NCI-H446 (cell line): ENCODE data around the gene TCEAL7.
"Not testable (repeated sequence)": the region's sequence is repeated elsewhere in the genome, so short reads cannot be mapped to it uniquely, and the experiment has no call there.

Source experiments
- DNase-seq, 2 experiments: peaks; one replicate each; lab custom pipeline; 2025; lab: John Stamatoyannopoulos, UW

TCEAL7 gene, protein sequence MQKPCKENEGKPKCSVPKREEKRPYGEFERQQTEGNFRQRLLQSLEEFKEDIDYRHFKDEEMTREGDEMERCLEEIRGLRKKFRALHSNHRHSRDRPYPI

GRCh38 chrX:103329991-103330390, at the start of gene TCEAL7:
TSS of gene TCEAL7 (plus strand) at chrX:103330239. CDS start at chrX:103331404, 1,165 bp downstream.
- DNase-seq, result no peak

DNA sequence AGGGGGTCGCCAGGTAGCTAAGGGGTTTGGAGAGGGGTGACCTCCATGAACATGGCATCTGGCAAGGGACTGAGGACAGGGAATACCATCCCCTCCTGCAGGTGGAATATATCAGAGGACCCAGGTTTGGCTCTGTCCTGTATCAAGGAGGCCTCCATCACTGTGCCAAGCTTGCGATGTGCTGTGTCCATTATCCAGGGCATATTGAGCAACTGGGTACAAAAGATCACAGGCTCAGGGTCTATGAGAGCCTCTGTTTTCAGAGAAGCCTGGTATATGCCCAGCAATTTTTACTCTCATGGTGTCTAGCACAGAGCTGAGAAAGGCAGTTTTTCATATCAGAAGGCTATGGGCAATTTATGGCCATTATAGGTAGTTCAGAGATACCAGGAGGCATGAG, 36.9 kb upstream of the TCEAL7 start:
- no peak for DNase-seq

DNA sequence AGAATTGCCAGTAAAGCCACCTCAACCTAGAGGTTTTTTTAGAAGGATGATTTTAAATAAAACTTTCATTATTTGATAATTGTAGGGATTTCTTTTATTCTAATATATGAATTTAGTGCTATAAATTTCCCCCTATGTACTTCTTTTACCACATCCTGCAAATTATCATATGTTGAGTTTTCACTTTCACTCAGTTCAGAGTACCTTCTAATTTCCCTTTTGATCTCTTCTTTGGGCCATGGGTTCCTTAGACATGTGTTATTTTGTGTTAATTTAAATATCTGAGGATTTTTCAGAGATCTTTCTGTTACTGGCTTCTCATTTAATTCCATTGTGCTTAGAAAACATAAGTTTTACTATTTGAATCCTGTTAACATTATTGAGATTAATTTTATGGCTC, 25.3 kb upstream of the TCEAL7 start:
- no peak for DNase-seq

GRCh38 chrX:103305666-103306065, 24.4 kb upstream of the TCEAL7 start:
- not testable (repeated sequence) for DNase-seq

DNA sequence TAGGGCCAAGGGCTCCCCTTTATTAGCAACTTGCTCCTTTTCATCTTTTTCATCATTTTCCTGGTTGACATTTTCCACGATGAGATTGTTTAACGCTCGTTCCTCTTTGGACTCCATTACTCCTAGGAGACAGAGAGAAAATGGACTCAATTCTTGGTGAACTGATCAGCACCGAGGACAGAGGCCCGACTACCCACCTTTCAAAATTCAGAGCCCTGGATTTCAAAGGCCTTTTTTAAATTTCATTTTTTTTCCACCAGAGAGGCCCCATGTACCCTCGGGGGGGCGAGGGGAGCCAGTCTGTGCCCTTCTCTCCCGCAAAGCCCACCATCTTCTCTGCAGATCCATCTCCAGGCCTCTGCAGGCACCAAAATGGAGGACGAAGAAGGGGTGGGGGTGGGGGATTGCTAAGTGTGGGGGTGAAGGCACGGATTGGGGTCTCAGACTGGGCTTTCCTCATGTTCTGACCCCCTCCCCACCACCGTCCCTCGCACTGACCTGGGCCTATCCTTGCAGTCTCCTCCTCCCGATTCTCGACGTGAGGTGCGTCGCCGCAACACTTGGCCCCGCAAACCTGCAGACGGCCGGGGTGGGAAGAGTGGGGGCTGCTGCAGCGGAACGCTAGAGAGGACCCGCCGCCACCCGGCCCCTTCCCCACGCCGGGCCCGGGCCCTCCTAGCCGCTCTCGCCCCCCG, 20.0 kb upstream of the TCEAL7 start:
- no peak for DNase-seq

- DNase-seq, result peak in 1 of 2 experiments; percentile 35
Measured at GRCh38 chrX:103310555-103311398, 19.3 kb upstream of the TCEAL7 start, which contains the start of gene BEX2. TSS of gene BEX2 (minus strand) at chrX:103310990. CDS start at chrX:103309976, 1,014 bp downstream.

- DNase-seq, result no peak
Measured at GRCh38 chrX:103311399-103311780, 18.6 kb upstream of the TCEAL7 start.

DNA sequence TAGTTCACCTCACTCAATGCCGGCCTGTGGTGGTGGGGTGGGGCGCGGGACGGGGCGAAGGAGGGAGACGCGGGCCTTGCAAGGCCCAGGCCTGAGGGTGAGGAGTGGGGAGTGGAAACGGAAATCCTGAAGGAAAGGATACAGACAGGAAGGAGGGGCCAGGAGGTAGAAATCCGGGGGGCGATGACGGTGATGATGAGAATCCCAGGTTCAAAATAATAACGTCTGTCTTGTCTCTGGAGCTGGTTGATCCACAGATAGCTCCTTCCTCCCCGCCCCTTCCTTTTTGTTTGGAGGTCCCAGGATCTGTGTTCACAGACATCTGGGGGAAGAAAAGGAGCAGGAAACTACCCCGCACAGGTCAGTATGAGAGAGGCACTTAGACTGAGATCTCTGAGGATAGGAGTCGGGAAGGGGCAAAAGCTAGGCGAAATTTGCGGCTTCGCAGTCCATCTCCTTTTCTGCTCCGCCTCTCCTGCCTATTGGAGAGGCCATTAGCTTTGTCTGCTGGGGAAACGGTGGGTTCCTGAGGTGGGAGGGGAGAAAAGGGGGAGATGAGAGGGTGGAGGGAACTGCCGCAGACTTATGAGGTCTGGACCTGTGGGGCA, 746 bp downstream of the TCEAL7 start:
- DNase-seq, result no peak

- no peak for DNase-seq
Measured at GRCh38 chrX:103338663-103339062, 8.6 kb downstream of the TCEAL7 start.

DNA sequence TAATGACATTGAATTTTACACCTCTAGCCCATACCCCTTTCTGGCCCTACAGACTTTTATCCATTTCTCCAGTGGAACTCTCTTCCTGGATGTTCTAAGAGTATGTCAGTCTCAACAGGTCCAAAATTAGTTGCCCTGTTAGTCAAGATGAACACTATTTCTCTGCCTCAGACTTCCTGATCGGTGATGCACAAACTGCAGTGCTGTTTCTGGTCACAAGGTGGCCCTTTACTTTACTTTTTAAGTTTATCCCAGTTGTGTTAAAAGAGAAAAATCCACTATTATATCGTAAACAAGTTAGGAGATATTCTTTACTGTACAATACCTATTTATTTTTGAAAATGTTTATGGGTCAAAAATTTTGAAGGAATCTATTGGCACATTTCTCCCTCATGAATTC, 13.1 kb downstream of the TCEAL7 start:
- DNase-seq, result peak in 1 of 2 experiments; percentile 1

GRCh38 chrX:103344606-103345005, 14.6 kb downstream of the TCEAL7 start:
- no peak for DNase-seq

DNA sequence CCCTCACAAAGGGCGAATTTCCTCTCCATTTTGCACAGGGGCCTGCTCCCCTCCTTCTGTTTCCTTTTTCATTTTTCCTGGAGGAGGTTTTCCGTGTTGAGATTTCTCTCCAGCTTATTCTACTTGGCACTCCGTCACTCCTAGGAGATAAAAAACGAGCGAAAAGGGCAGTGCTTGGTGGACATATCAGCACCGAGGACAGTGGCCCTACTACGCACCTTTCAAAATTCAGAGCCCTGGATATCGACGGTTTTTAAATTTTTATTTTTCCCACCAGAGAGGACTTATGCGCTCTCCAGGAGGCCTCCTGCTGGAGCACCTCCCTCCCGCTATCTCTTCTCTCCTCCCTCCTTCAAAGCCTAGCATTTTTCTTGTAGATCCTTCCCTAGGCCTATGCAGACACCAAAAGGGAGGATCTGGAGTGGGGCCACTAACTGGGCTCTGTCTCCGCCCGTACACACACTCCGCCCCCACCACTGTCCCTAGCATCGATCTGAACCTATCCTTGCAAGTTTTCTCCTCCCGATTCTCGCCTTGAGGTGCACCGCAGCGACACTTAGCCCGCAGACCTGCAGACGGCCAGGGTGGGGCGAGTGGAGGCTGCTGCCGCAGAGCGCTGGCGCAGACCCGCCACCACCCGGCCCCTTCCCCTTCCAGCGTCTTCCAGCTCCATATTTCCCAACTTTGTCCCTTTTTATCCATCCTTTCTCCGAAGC, 17.8 kb downstream of the TCEAL7 start:
- no peak for DNase-seq

GRCh38 chrX:103356130-103356798, 26.2 kb downstream of the TCEAL7 start, which contains the start of gene TCEAL9:
TSS of gene TCEAL9 (plus strand) at chrX:103356506. CDS start at chrX:103357685, 1,179 bp downstream.
- DNase-seq, result peak; percentile 57 to 77

GRCh38 chrX:103356858-103357257, 26.8 kb downstream of the TCEAL7 start:
- no peak for DNase-seq

GRCh38 chrX:103357871-103358270, 27.8 kb downstream of the TCEAL7 start:
- DNase-seq, result no peak

DNA sequence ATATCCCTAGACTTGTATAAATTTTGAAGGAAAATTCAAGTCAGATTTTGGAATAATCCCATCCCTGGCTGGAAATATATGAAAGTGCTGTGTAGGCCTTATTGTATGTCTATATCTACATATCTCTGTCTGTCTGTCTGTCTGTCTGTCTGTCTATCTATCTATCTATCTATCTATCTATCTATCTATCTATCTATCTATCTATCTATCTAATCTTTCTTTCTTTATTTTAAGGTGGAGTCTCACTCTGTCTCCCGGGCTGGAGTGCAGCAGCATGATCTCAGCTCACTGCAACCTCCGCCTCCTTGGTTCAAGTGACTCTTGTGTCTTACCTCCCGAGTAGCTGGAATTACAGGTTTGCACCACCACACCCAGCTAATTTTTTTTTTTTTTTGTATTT, 29.6 kb downstream of the TCEAL7 start:
- DNase-seq, result not testable (repeated sequence)

- peak in 1 of 2 experiments; percentile 0 for DNase-seq
Measured at GRCh38 chrX:103360092-103360491, 30.1 kb downstream of the TCEAL7 start.

DNA sequence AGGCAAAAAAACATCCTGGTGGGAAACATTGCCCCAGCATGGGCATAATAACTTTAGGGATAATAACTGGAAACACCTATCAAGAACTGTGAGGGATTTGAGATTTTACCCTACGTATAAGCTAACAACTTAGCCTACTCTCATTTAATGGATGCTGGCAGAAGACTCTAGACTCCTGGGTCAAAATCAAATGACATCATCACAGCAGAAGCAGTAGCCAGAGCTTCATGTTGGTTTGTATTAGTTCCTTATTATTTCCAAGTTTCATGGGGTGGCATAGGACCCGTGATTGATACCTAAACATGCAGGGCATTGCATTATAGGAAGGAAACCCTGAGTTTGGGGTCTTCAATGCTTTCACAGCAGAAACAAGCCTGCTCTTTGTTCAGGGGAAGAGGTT, 30.9 kb downstream of the TCEAL7 start:
- no peak for DNase-seq

- no peak for DNase-seq
Measured at GRCh38 chrX:103361798-103362197, 31.8 kb downstream of the TCEAL7 start.

GRCh38 chrX:103362474-103362873, 32.4 kb downstream of the TCEAL7 start:
- no peak for DNase-seq

DNA sequence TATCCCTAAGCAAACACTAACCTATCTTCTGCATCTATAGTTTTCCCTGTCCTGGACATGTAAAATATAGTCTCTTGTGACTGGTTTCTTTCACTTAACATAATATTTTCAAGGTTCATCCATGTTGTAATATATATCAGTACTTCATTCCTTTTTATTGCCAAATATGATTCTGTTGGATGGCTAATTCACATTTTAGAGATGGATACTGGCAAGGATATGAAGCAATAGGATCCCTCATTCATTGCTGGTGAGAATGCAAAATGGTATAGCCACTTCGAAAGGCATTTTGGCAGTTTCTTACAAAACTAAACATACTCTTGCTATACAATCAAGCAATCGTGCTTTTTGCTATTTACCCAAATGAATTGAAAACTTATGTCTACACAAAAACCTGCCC, 33.0 kb downstream of the TCEAL7 start:
- no peak for DNase-seq
